ENCODE data around the gene CEP89.

- no peak for TF ChIP-seq CTCF (IDR thresholded peaks at IDR 0.05)
- TF ChIP-seq POLR2A (IDR thresholded peaks at IDR 0.05), result peak in 1 of 2 donors; percentile 25
Observed at GRCh38 chr19:32876919-32877285, 94.9 kb downstream of the CEP89 start.
